Right ventricle myocardium superior (tissue), 1 donor: ENCODE results near the gene PPDPF. TPM values are rescaled to one million over a fixed set of nuclear protein-coding genes. Genes with fewer than 3 reads are reported as not detected.

Source experiments
- ATAC-seq: fragments of 200-7000 bp; cut with Tn5 transposase; one replicate; pipeline ENCODE4 v1.9.1; 2020; ENCODE audit warnings: mild to moderate bottlenecking; ENCODE audit not compliant: poor library complexity
- DNase-seq: peaks from one replicate; pipeline ENCODE4 v3.0.0-alpha.2; 2020
- intact Hi-C: fragments of 100-400 bp; cut with DNase I; formaldehyde crosslinking; loops from one replicate; pipeline ENCODE4 v1.11.2; 2022
- total RNA-seq: library from RNA; stranded (reverse); fragmentation: NEBNext Ultra II Directional; extraction: Animal tissue kit (Norgen Biotek cat#: 25700); gene quantifications from one replicate; pipeline ENCODE4 v1.2.1, GENCODE V29; 2021
- donor health status: DM: no; HTN: yes; CAD: no; lungs with severe emphysema.

The PPDPF gene
- total RNA-seq, 1 donor from 2014 or later: 246 TPM

- intact Hi-C loops: no loop called here
- DNase-seq: no peak
- no peak for ATAC-seq
Measured at GRCh38 chr20:63484651-63485403, 35.7 kb upstream of the PPDPF start.

- no peak for ATAC-seq
Measured at GRCh38 chr20:63486300-63486855, 34.2 kb upstream of the PPDPF start.

DNA sequence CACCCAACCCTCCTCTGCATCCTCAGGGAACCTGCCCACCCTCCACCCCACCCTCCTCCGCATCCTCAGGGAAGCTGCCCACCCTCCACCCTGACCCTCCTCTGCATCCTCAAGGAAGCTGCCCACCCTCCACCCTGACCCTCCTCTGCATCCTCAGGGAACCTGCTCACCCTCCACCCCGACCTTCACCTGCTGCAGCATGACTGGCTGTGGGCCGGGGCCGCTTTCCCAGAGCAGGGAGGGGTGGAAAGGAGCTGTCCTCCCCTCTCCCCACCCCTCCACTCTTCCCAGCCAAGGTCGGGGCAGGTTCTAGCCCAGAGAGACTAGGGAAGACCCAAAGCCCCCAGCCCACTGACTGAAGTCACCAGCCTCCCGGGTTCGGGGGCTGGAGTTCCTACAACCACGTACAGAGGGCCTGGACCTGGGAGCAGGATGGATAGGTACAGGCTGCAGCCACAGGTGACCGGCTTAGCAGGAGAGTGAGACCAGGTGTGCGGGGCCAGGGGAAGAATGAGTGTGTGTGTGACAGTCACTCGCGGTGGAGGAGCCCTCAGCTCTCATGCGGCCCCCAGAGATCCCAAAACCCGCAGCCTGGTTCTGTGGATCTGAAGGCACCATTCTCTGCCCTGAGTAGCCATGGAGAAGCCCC lies 33.3 kb upstream of the PPDPF start:
- ATAC-seq: no peak
- no peak for DNase-seq
- intact Hi-C loops: no loop called here

More at GRCh38 chr20:63486300-63486855, 34.2 kb upstream of the PPDPF start:
- intact Hi-C loops: no loop called here
- DNase-seq: no peak

- intact Hi-C loops: no loop called here
- ATAC-seq (no peak), DNase-seq (no peak)
Measured at GRCh38 chr20:63487781-63488241, 32.8 kb upstream of the PPDPF start.

GRCh38 chr20:63488315-63489251 lies 32.0 kb upstream of the PPDPF start:
- ATAC-seq: no peak
- intact Hi-C loops: no loop called here
- no peak for DNase-seq

GRCh38 chr20:63490416-63490815 lies 30.1 kb upstream of the PPDPF start:
- ATAC-seq (no peak), DNase-seq (no peak)
- intact Hi-C loops: no loop called here

DNA sequence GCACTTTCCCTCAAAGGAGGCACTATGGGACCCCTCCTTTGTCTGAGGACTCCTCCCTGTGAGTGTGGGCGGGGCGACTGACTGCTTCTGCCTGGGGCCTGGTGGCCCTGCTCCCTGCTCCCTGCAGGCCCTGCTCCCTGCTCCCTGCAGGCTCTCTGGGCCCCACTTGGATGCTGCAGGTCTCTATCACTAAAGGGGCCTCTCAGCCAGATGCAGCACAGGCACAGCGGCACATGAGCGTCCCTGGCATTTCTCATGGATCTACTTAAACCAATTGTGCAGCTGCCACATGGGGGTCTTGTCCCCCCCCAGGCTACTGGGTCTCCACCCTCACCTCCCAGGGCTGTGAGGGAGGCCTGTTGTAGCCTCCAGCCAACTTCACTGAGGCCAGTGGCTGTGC lies 29.5 kb upstream of the PPDPF start:
- intact Hi-C loops: no loop called here
- no peak for ATAC-seq
- no peak for DNase-seq

DNA sequence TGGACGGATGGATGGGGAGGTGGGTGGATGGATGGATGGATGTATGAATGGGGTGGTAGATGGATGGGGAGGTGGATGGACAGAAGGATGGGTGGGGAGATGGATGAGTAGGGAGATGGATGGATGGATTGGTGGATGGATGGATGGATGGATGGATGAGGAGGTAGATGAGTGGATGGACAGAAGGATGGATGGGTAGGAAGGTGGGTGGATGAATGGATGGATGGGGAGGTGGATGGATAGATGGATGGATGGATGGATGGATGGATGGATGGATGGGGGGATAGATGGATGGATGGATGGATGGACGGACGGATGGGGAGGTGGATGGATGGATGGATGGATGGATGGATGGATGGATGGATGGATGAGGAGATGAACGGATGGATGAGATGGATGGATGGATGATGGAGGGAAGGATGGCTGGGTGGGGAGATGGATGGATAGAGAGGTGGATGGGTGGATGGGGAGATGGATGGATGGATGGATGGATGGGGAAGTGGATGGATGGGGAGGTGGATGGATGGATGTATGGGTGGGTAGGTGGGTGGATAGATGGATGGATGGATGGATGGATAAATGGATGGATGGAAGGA lies 28.8 kb upstream of the PPDPF start:
- ATAC-seq (no peak), DNase-seq (no peak)
- intact Hi-C loops: no loop called here

DNA sequence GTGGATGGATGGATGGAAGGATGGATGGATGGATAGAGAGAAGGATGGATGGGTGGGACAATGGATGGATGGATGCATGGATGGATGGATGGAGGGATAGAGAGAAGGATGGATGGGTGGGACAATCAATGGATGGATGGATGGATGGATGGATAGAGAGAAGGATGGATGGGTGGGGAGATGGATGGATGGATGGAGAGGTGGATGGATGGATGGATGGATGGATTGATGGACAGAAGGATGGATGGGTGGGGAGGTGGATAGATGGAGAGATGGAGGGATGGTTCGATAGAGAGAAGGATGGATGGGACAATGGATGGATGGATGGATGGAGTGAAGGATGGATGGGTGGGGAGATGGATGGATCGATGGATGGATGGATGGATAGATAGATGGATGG lies 28.0 kb upstream of the PPDPF start:
- DNase-seq (no peak), ATAC-seq (no peak)
- intact Hi-C loops: no loop called here

- DNase-seq: peak; percentile 29
- no peak for ATAC-seq
- intact Hi-C loops: no loop called here
Measured at GRCh38 chr20:63492982-63493381, 27.6 kb upstream of the PPDPF start.

DNA sequence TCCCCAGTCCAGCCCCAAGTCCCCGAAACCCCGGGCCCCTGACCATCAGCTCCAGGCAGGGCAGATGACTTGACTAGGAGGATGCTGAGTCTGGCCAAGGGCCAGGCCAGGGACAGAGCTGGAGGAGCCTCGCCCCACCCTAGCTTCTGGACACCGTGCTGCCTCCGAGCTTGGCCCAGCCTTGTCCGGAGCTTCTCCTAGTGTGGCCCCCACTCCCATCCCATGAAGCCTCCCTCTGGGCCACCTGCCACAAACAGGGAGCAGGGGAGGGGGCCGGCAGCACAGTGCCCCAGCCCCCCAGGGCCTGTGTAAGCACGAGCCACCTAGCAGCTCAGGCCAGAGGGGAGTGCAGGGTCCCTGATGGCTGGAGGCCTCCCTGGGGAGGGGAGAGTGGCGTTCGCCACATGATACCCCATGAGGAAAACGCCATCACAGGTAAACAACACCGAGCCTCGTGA lies 27.0 kb upstream of the PPDPF start:
- intact Hi-C loops: no loop called here
- ATAC-seq: no peak
- DNase-seq: peak; percentile 36

DNA sequence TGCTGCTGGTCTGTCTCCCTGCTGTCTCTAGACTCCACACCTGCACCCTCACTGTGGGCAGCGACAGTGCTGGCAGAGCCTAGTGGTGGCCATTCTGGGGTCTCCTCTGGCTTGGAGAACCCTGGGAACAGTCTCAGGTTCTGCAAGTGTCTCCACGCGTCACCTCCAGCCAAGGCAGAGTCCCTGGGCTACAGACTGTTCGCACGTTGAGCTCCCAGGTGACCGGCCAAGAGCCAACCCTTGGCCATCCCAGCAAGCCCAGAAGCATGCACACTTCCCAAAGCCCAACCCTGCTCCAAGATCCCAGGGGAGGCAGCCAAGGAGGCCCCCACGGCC lies 26.5 kb upstream of the PPDPF start:
- DNase-seq (no peak), ATAC-seq (no peak)
- intact Hi-C loops: no loop called here

- no peak for ATAC-seq
- intact Hi-C loops: no loop called here
- peak; percentile 36 for DNase-seq
Measured at GRCh38 chr20:63494420-63495166, 26.0 kb upstream of the PPDPF start.

DNA sequence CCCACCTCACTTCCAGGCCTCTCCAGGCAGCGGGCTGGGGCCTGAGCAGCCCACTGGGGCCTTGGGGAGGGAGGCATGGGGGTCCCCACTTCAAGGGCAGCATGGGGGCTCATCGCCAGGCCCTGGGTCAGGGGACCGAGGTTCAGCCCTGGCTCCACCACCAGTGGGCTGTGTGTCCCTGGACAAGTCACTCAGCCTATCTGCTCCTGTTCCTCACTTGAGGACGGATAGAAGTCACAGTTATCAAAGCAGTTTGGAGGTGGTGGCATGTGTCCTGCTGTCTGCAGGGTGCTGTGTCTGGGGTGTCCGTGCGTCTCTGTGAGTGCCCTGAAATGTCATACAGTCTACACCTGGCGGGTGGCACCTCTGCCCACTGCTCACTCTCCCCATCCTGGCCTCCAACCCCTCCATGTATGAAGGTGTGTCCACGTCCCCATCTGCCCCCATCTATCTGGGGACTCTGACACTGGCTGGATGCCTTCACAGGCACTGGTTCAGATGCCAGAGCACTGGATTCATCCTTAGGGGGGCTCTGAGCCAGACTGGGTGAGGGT lies 25.3 kb upstream of the PPDPF start:
- intact Hi-C loops: no loop called here
- no peak for ATAC-seq
- peak; percentile 20 for DNase-seq

- ATAC-seq (peak; percentile 46), DNase-seq (peak; percentile 79)
- intact Hi-C loops: no loop called here
Measured at GRCh38 chr20:63495741-63496595, 24.6 kb upstream of the PPDPF start.

GRCh38 chr20:63496596-63497120 lies 23.9 kb upstream of the PPDPF start:
- intact Hi-C loops: no loop called here
- DNase-seq (peak; percentile 37), ATAC-seq (no peak)
